CD4-positive, alpha-beta memory T cell (primary cell): ENCODE measurements around the gene HOXB1. TPM values are rescaled to one million over a fixed set of nuclear protein-coding genes. Genes with fewer than 3 reads are reported as not detected.

ENCODE experiments used
- CTCF ChIA-PET: fragments of 350-600 bp; sonication (Branson Sonifier 250); formaldehyde crosslinking; loops from one replicate; lab custom pipeline; 2021; ENCODE audit warnings: inconsistent platforms; ENCODE audit not compliant: partially characterized antibody; lab: Charles Lee
- POLR2A ChIA-PET: fragments of 350-600 bp; sonication (Branson Sonifier 250); formaldehyde crosslinking; loops from one replicate; lab custom pipeline; 2021; ENCODE audit not compliant: partially characterized antibody; lab: Charles Lee
- DNase-seq, 5 donors: peaks; one replicate each; pipeline versions ENCODE4 v3.0.0 to v3.0.0-alpha.2; 2020 to 2022; ENCODE audit warnings: mixed read lengths in 1 of 5
- H3K27ac ChIP-seq: one replicate; pipeline ENCODE4 v1.7.0; 2013; ENCODE audit warnings: low read depth, low read length
- H3K27me3 ChIP-seq: 2 replicates; pipeline ENCODE4 v1.7.0; 2013; ENCODE audit warnings: mild to moderate bottlenecking, low read length, moderate library complexity; ENCODE audit not compliant: insufficient read depth
- H3K36me3 ChIP-seq: 2 replicates; pipeline ENCODE4 v1.7.0; 2013; ENCODE audit warnings: mild to moderate bottlenecking, low read length, moderate library complexity; ENCODE audit not compliant: insufficient read depth
- H3K4me1 ChIP-seq: 2 replicates; pipeline ENCODE4 v1.7.0; 2013; ENCODE audit warnings: mild to moderate bottlenecking, low read length, moderate library complexity; ENCODE audit not compliant: insufficient read depth
- H3K4me3 ChIP-seq, 2 donors: one replicate each; pipeline ENCODE4 v1.7.0; 2013; ENCODE audit warnings: low read length in 2 of 2, mild to moderate bottlenecking in 1 of 2
- H3K9me3 ChIP-seq, 2 donors: one replicate each; pipeline ENCODE4 v1.7.0; 2013; ENCODE audit warnings: low read length in 2 of 2, control low read depth in 1 of 2; ENCODE audit not compliant: control insufficient read depth in 1 of 2
- H3K27ac Mint-ChIP-seq, 7 donors: one replicate each; pipeline ENCODE4 v1.8.0; 2020 to 2021; ENCODE audit warnings: mixed read lengths in 7 of 7, mild to moderate bottlenecking in 6 of 7, inconsistent platforms in 3 of 7, moderate library complexity in 3 of 7
- H3K27me3 Mint-ChIP-seq, 2 donors: one replicate each; pipeline ENCODE4 v1.8.0; 2020 to 2021; ENCODE audit warnings: mixed read lengths in 2 of 2
- H3K36me3 Mint-ChIP-seq, 2 donors: one replicate each; pipeline ENCODE4 v1.8.0; 2020 to 2021; ENCODE audit warnings: mixed read lengths in 2 of 2, inconsistent platforms in 1 of 2, mild to moderate bottlenecking in 1 of 2
- H3K4me1 Mint-ChIP-seq, 4 donors: one replicate each; pipeline ENCODE4 v1.8.0; 2020 to 2021; ENCODE audit warnings: mixed read lengths in 4 of 4, mild to moderate bottlenecking in 1 of 4
- H3K4me3 Mint-ChIP-seq, 8 donors: one replicate each; pipeline ENCODE4 v1.8.0; 2020 to 2021; ENCODE audit warnings: mixed read lengths in 8 of 8, mild to moderate bottlenecking in 7 of 8, moderate library complexity in 6 of 8, inconsistent platforms in 3 of 8
- H3K9me3 Mint-ChIP-seq, 8 donors: one replicate each; pipeline ENCODE4 v1.8.0; 2020 to 2021; ENCODE audit warnings: mixed read lengths in 8 of 8, mild to moderate bottlenecking in 5 of 8, inconsistent platforms in 3 of 8, moderate library complexity in 1 of 8
- intact Hi-C: fragments of 100-400 bp; cut with micrococcal nuclease; formaldehyde crosslinking; loops from one replicate; pipeline ENCODE4 v1.15.1; 2023
- polyA plus RNA-seq, 2 donors: library from polyadenylated mRNA; unstranded; fragments of 300-500 nt; fragmentation: Illumina TruSeq; gene quantifications; one replicate each; pipeline ENCODE4 v1.2.3, GENCODE V29; 2021
- total RNA-seq, 2 experiments: library from RNA; stranded (reverse); gene quantifications; one replicate each; pipeline ENCODE4 v1.2.3, GENCODE V29; 2021

The HOXB1 gene
- total and polyA plus RNA-seq, 4 experiments from 2014 or later: not detected

GRCh38 chr17:48561884-48562810, 31.3 kb upstream of the HOXB1 start:
- Histone ChIP-seq H3K4me3 (no peak overlapping the region), H3K27me3 (no peaks in the 10 kb centered on the region), H3K36me3 (no peaks in the 10 kb centered on the region), H3K9me3 (no peaks in the 10 kb centered on the region), H3K4me1 (peaks cover 12% of the 10 kb centered on the region), H3K27ac (no peak overlapping the region)
- CTCF ChIA-PET: no interaction called here
- intact Hi-C loops: no loop called here
- no peaks in the 10 kb centered on the region for H3K9me3 Mint-ChIP-seq
- H3K27ac Mint-ChIP-seq: peak overlapping the region in 1 of 7 donors; percentile 78
- H3K36me3 Mint-ChIP-seq: no peaks in the 10 kb centered on the region
- DNase-seq: no peak
- H3K4me3 Mint-ChIP-seq: peak overlapping the region in 1 of 8 donors; percentile 5
- peaks cover 0 to 3% of the 10 kb centered on the region in 2 donors for H3K27me3 Mint-ChIP-seq
- peaks cover 0 to 5% (median 2%) of the 10 kb centered on the region in 4 donors for H3K4me1 Mint-ChIP-seq
- POLR2A ChIA-PET: interaction anchor here (2.0 kb wide), 1 partner anchor 20 kb away, joined by 5 read pairs; no protein-coding TSS in a partner anchor

GRCh38 chr17:48559840-48560817, 29.3 kb upstream of the HOXB1 start:
- H3K4me1 Mint-ChIP-seq: peaks cover 9 to 13% (median 9%) of the 10 kb centered on the region in 4 donors
- intact Hi-C loops: no loop called here

GRCh38 chr17:48559122-48559839, 28.5 kb upstream of the HOXB1 start:
- no peak overlapping the region for H3K27ac ChIP-seq
- H3K4me3 ChIP-seq: no peak overlapping the region
- Mint-ChIP-seq H3K4me3 (no peak overlapping the region), H3K9me3 (no peaks in the 10 kb centered on the region), H3K36me3 (no peaks in the 10 kb centered on the region), H3K27ac (peak overlapping the region in 1 of 7 donors; percentile 12), H3K27me3 (peaks cover 4 to 9% of the 10 kb centered on the region in 2 donors), H3K4me1 (peaks cover 10 to 13% (median 11%) of the 10 kb centered on the region in 4 donors)
- intact Hi-C loops: no loop called here
- no peaks in the 10 kb centered on the region for H3K9me3 ChIP-seq
- H3K36me3 ChIP-seq: no peaks in the 10 kb centered on the region
- ChIA-PET CTCF (no interaction called here), POLR2A (no interaction called here)
- H3K4me1 ChIP-seq: peaks cover 12% of the 10 kb centered on the region
- no peak for DNase-seq
- H3K27me3 ChIP-seq: no peaks in the 10 kb centered on the region

More at GRCh38 chr17:48559840-48560817, 29.3 kb upstream of the HOXB1 start:
- ChIA-PET POLR2A (no interaction called here), CTCF (interaction anchor here (1.1 kb wide), 1 partner anchor 14 kb away, joined by 3 read pairs; no protein-coding TSS in a partner anchor)
- Histone ChIP-seq H3K4me3 (no peak overlapping the region), H3K4me1 (peaks cover 12% of the 10 kb centered on the region), H3K36me3 (no peaks in the 10 kb centered on the region), H3K27me3 (no peaks in the 10 kb centered on the region), H3K27ac (no peak overlapping the region), H3K9me3 (no peaks in the 10 kb centered on the region)
- Mint-ChIP-seq H3K27me3 (peaks cover 5 to 6% of the 10 kb centered on the region in 2 donors), H3K4me3 (no peak overlapping the region), H3K36me3 (no peaks in the 10 kb centered on the region), H3K9me3 (no peaks in the 10 kb centered on the region), H3K27ac (peak overlapping the region in 1 of 7 donors; percentile 14)
- DNase-seq: no peak

- no peaks in the 10 kb centered on the region for H3K9me3 ChIP-seq
- Mint-ChIP-seq H3K36me3 (no peaks in the 10 kb centered on the region), H3K4me1 (peaks cover 10 to 13% (median 11%) of the 10 kb centered on the region in 4 donors), H3K4me3 (no peak overlapping the region), H3K27me3 (peaks cover 4 to 9% of the 10 kb centered on the region in 2 donors), H3K27ac (no peak overlapping the region), H3K9me3 (no peaks in the 10 kb centered on the region)
- ChIA-PET POLR2A (no interaction called here), CTCF (no interaction called here)
- no peaks in the 10 kb centered on the region for H3K36me3 ChIP-seq
- H3K4me3 ChIP-seq: no peak overlapping the region
- intact Hi-C loops: no loop called here
- H3K27me3 ChIP-seq: no peaks in the 10 kb centered on the region
- peaks cover 12% of the 10 kb centered on the region for H3K4me1 ChIP-seq
- no peak for DNase-seq
- no peak overlapping the region for H3K27ac ChIP-seq
These were observed 28.0 kb upstream of the HOXB1 start for GRCh38 chr17:48558831-48559121.

DNA sequence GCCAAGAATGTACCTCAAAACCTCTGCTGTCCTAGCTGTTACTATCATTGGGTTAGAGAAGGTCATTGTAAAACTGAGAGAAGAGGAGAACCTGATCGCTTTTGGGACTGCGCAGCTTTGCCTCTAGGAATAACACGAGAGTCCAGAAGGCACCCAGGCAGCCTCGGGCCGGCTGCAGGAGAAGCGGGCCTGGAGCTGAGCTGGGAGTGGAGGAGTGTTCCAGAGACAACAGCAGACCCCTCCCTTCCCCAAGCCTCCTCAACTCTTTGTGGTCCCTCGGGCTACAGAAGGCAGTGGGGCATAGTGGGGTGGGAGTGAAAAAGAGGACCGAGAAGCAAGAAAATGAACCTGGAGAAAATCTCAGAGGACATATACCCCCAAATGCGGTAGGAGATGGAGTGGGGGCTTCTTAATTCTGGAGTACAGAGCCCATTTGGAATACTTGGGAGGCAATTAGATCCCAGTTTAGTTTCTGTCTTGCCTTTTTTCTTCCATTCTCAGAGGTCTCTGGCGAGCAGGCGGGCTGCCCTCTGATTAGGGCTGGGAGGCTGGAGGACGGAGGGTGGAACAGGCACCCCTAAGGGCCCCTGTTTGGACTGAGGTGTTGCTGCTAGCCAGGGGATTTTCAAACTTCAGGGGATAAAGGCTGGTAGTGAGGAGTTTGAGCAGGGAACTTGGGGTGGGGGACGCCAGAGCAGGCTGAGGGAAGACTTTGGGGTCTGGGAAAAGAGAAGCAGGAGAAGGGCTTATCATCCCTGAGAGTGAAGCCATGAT, 27.4 kb upstream of the HOXB1 start:
- Mint-ChIP-seq H3K27ac (peak overlapping the region in 1 of 7 donors; percentile 33), H3K4me3 (no peak overlapping the region), H3K9me3 (no peaks in the 10 kb centered on the region), H3K27me3 (peaks cover 3 to 9% of the 10 kb centered on the region in 2 donors), H3K36me3 (no peaks in the 10 kb centered on the region), H3K4me1 (peaks cover 10 to 14% (median 11%) of the 10 kb centered on the region in 4 donors)
- Histone ChIP-seq H3K4me1 (peaks cover 12% of the 10 kb centered on the region), H3K27ac (no peak overlapping the region), H3K27me3 (no peaks in the 10 kb centered on the region), H3K36me3 (no peaks in the 10 kb centered on the region), H3K9me3 (no peaks in the 10 kb centered on the region), H3K4me3 (no peak overlapping the region)
- CTCF ChIA-PET: interaction anchor here (1.0 to 1.5 kb wide), 3 partner anchors 10 to 65 kb away, joined by 3 to 6 read pairs (median 3); no protein-coding TSS in a partner anchor
- DNase-seq: no peak
- POLR2A ChIA-PET: interaction anchor here (0.5 to 3.3 kb wide), 4 partner anchors 11 to 695 kb away, joined by 3 to 12 read pairs (median 4); no protein-coding TSS in a partner anchor
- intact Hi-C loops: no loop called here
